GM12801 (cell line): ENCODE measurements around the gene SULT4A1.

Source experiments
- CTCF ChIP-seq: IDR thresholded peaks from one replicate; pipeline ENCODE4 v1.5.1; 2011; ENCODE audit warnings: control low read depth; ENCODE audit not compliant: insufficient read length; ENCODE audit errors: extremely low read depth

The SULT4A1 gene

GRCh38 chr22:43838571-43839307 lies 23.6 kb downstream of the SULT4A1 start:
- TF ChIP-seq CTCF: no peak

GRCh38 chr22:43838161-43838560 lies 24.2 kb downstream of the SULT4A1 start:
- TF ChIP-seq CTCF: no peak

GRCh38 chr22:43837666-43838065 lies 24.6 kb downstream of the SULT4A1 start:
- no peak for TF ChIP-seq CTCF

GRCh38 chr22:43835736-43836135 lies 26.6 kb downstream of the SULT4A1 start:
- TF ChIP-seq CTCF: no peak

- no peak for TF ChIP-seq CTCF
Observed at GRCh38 chr22:43835166-43835565, 27.1 kb downstream of the SULT4A1 start.

GRCh38 chr22:43833286-43834240 lies 28.8 kb downstream of the SULT4A1 start:
- TF ChIP-seq CTCF: no peak
